ENCODE results near the gene RHOT2. TPM values are rescaled to one million over a fixed set of nuclear protein-coding genes. Genes with fewer than 3 reads are reported as not detected.

The RHOT2 gene
- total RNA-seq (2021; fragmentation: NEBNext Ultra II Directional; extraction: Animal tissue kit (Norgen Biotek cat#: 25700)): 10 to 100 TPM; 73.9 to 93.4 (median 84.8) TPM
- long read RNA-seq, transcript RHOT2-201 (19 exons, 2,539 nt): major isoform, 35 of 72 reads
- long read RNA-seq, partial matches to known transcripts: 9 of 72 reads
- long read RNA-seq, other reads (novel, unspliced or antisense): 28 of 72 reads

- peak; percentile 87 for DNase-seq
- TF ChIP-seq CTCF (IDR thresholded peaks at IDR 0.05): peak; percentile 93
- Mint-ChIP-seq H3K9me3 (no peaks in the 10 kb centered on the region), H3K27ac (peak within 1 kb of the TSS; percentile 69), H3K4me1 (ENCODE audit: low read depth) (no peaks in the 10 kb centered on the region), H3K36me3 (ENCODE audit: low read depth) (no peaks in the 10 kb centered on the region), H3K4me3 (peak within 1 kb of the TSS; percentile 84), H3K27me3 (ENCODE audit: insufficient read depth) (no peaks in the 10 kb centered on the region; the same call in 1 of the 2 replicates)
Observed at GRCh38 chr16:667780-668518, at the start of gene RHOT2. Gene RHOT2 (plus strand): TSS chr16:668132. CDS start chr16:668200, 68 bp downstream.

GRCh38 chr16:619476-620100 lies 48.3 kb upstream of the RHOT2 start:
- Mint-ChIP-seq H3K4me1 (ENCODE audit: low read depth) (peaks cover 30% of the 10 kb centered on the region), H3K9me3 (peaks cover 5% of the 10 kb centered on the region), H3K4me3 (no peak overlapping the region), H3K27me3 (ENCODE audit: insufficient read depth) (peaks cover 1% of the 10 kb centered on the region), H3K27ac (no peak overlapping the region), H3K36me3 (ENCODE audit: low read depth) (peaks cover 5% of the 10 kb centered on the region)
- no peak for DNase-seq
- no peak for TF ChIP-seq CTCF (IDR thresholded peaks at IDR 0.05)

GRCh38 chr16:620700-621525 lies 47.0 kb upstream of the RHOT2 start:
- Mint-ChIP-seq H3K9me3 (no peaks in the 10 kb centered on the region), H3K27ac (no peak overlapping the region), H3K36me3 (ENCODE audit: low read depth) (no peaks in the 10 kb centered on the region), H3K4me1 (ENCODE audit: low read depth) (peaks cover 31% of the 10 kb centered on the region), H3K4me3 (no peak overlapping the region), H3K27me3 (ENCODE audit: insufficient read depth) (peaks cover 1% of the 10 kb centered on the region)
- no peak for TF ChIP-seq CTCF (IDR thresholded peaks at IDR 0.05)
- no peak for DNase-seq

GRCh38 chr16:621526-622105 lies 46.3 kb upstream of the RHOT2 start:
- Mint-ChIP-seq H3K4me3 (peak overlapping the region; percentile 83; the same call in 1 of the 2 replicates), H3K9me3 (no peaks in the 10 kb centered on the region), H3K27me3 (ENCODE audit: insufficient read depth) (peaks cover 1% of the 10 kb centered on the region), H3K27ac (peak overlapping the region; percentile 98), H3K36me3 (ENCODE audit: low read depth) (peaks cover 3% of the 10 kb centered on the region; the same call in 1 of the 2 replicates), H3K4me1 (ENCODE audit: low read depth) (peaks cover 35% of the 10 kb centered on the region)
- no peak for TF ChIP-seq CTCF (IDR thresholded peaks at IDR 0.05)
- peak; percentile 16 for DNase-seq

GRCh38 chr16:622920-623280 lies 45.0 kb upstream of the RHOT2 start:
- peak; percentile 19 for DNase-seq
- H3K27ac Mint-ChIP-seq: peak overlapping the region; percentile 98
- peaks cover 6% of the 10 kb centered on the region; the same call in 1 of the 2 replicates for H3K36me3 Mint-ChIP-seq (ENCODE audit: low read depth)

More at GRCh38 chr16:622920-623280, 45.0 kb upstream of the RHOT2 start:
- Mint-ChIP-seq H3K4me1 (ENCODE audit: low read depth) (peaks cover 43% of the 10 kb centered on the region), H3K27me3 (ENCODE audit: insufficient read depth) (peaks cover 1% of the 10 kb centered on the region), H3K4me3 (peak overlapping the region; percentile 83; the same call in 1 of the 2 replicates), H3K9me3 (no peaks in the 10 kb centered on the region)
- TF ChIP-seq CTCF (IDR thresholded peaks at IDR 0.05): no peak

Measured in HFFc6 (cell line).